Measurements from ENCODE around the gene ITGA1.

ITGA1 gene

DNA sequence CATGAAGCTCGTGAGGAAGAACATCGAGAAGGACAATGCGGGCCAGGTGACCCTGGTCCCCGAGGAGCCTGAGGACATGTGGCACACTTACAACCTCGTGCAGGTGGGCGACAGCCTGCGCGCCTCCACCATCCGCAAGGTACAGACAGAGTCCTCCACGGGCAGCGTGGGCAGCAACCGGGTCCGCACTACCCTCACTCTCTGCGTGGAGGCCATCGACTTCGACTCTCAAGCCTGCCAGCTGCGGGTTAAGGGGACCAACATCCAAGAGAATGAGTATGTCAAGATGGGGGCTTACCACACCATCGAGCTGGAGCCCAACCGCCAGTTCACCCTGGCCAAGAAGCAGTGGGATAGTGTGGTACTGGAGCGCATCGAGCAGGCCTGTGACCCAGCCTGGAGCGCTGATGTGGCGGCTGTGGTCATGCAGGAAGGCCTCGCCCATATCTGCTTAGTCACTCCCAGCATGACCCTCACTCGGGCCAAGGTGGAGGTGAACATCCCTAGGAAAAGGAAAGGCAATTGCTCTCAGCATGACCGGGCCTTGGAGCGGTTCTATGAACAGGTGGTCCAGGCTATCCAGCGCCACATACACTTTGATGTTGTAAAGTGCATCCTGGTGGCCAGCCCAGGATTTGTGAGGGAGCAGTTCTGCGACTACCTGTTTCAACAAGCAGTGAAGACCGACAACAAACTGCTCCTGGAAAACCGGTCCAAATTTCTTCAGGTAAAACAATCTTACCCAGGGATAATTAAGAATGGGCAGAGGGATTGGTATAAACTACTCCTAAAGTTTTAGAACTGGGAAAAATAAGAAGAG, 12.9 kb downstream of the ITGA1 start:
- peak overlapping the region; percentile 96 for H3K4me3 ChIP-seq (ENCODE audit: low read depth, low read length)
- peaks cover 34% of the 10 kb centered on the region for H3K36me3 ChIP-seq (ENCODE audit: insufficient read depth, low read length)
- peaks cover 75% of the 10 kb centered on the region for H3K79me2 ChIP-seq (ENCODE audit: control insufficient read depth, insufficient read depth, low read length, unreplicated experiment)
- peak overlapping the region; percentile 94 for H3K27ac ChIP-seq (ENCODE audit: low read depth, low read length)
- H2AFZ ChIP-seq (ENCODE audit: low read length, unreplicated experiment), result peak overlapping the region; percentile 5
- no peaks in the 10 kb centered on the region for H3K27me3 ChIP-seq (ENCODE audit: insufficient read depth, low read length)
- peaks cover 46% of the 10 kb centered on the region for H3K4me1 ChIP-seq (ENCODE audit: control insufficient read depth, insufficient read depth, low read length, unreplicated experiment)

DNA sequence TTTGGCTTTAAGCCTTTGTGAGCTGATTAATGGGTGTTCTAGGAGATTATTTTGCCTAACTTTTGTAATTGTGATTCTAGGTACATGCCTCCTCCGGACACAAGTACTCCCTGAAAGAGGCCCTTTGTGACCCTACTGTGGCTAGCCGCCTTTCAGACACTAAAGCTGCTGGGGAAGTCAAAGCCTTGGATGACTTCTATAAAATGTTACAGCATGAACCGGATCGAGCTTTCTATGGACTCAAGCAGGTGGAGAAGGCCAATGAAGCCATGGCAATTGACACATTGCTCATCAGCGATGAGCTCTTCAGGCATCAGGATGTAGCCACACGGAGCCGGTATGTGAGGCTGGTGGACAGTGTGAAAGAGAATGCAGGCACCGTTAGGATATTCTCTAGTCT, 13.6 kb downstream of the ITGA1 start:
- H2AFZ ChIP-seq (ENCODE audit: low read length, unreplicated experiment), result no peak overlapping the region
- H3K4me1 ChIP-seq (ENCODE audit: control insufficient read depth, insufficient read depth, low read length, unreplicated experiment), result peaks cover 46% of the 10 kb centered on the region
- H3K27me3 ChIP-seq (ENCODE audit: insufficient read depth, low read length), result no peaks in the 10 kb centered on the region
- peaks cover 79% of the 10 kb centered on the region for H3K79me2 ChIP-seq (ENCODE audit: control insufficient read depth, insufficient read depth, low read length, unreplicated experiment)
- peaks cover 34% of the 10 kb centered on the region for H3K36me3 ChIP-seq (ENCODE audit: insufficient read depth, low read length)
- H3K27ac ChIP-seq (ENCODE audit: low read depth, low read length), result peak overlapping the region; percentile 94
- peak overlapping the region; percentile 96 for H3K4me3 ChIP-seq (ENCODE audit: low read depth, low read length)

DNA sequence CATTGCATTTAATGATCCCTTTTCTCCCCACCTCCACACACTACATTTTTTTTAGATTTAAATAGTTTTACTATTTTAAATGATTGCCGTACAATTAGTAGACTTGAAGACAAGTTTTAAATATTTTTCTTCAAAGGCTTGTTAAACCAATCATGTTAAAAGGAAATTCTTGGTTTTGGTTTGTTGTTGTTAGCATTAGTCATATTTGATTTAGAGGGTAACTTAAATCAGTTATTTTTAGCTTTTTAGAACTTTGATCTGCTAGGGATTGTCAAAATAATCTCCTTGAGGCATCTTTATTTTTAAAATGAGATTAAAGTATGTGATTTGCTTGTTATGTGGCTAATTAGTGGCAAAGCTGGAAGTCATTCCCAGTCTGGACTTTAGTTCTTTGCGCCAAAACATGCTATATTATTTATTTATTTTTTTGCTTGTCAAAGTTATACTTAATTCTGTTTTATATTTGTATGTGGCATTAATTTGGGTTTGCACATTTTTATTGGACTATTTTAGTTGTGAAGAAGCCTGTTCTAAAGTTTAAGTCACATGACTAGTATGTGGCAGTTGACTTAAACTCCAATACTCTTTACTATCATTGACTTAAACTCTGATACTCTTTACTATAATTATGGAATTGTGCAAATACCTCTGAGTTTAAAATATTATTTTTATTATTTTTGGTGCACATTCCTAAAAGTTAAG, 14.7 kb downstream of the ITGA1 start:
- H3K27me3 ChIP-seq (ENCODE audit: insufficient read depth, low read length), result no peaks in the 10 kb centered on the region
- H3K36me3 ChIP-seq (ENCODE audit: insufficient read depth, low read length), result peaks cover 34% of the 10 kb centered on the region
- peak overlapping the region; percentile 96 for H3K4me3 ChIP-seq (ENCODE audit: low read depth, low read length)
- H3K79me2 ChIP-seq (ENCODE audit: control insufficient read depth, insufficient read depth, low read length, unreplicated experiment), result peaks cover 76% of the 10 kb centered on the region
- peak overlapping the region; percentile 94; the same call in 1 of the 2 replicates for H3K27ac ChIP-seq (ENCODE audit: low read depth, low read length)
- no peak overlapping the region for H2AFZ ChIP-seq (ENCODE audit: low read length, unreplicated experiment)
- H3K4me1 ChIP-seq (ENCODE audit: control insufficient read depth, insufficient read depth, low read length, unreplicated experiment), result peaks cover 46% of the 10 kb centered on the region

- H3K27ac ChIP-seq (ENCODE audit: low read depth, low read length), result no peak overlapping the region
- peaks cover 34% of the 10 kb centered on the region for H3K36me3 ChIP-seq (ENCODE audit: insufficient read depth, low read length)
- peaks cover 74% of the 10 kb centered on the region for H3K79me2 ChIP-seq (ENCODE audit: control insufficient read depth, insufficient read depth, low read length, unreplicated experiment)
- H3K4me3 ChIP-seq (ENCODE audit: low read depth, low read length), result peak overlapping the region; percentile 96
- H3K27me3 ChIP-seq (ENCODE audit: insufficient read depth, low read length), result no peaks in the 10 kb centered on the region
- H2AFZ ChIP-seq (ENCODE audit: low read length, unreplicated experiment), result no peak overlapping the region
- peaks cover 46% of the 10 kb centered on the region for H3K4me1 ChIP-seq (ENCODE audit: control insufficient read depth, insufficient read depth, low read length, unreplicated experiment)
Observed at GRCh38 chr5:52802974-52803336, 15.2 kb downstream of the ITGA1 start.

- Histone ChIP-seq H3K36me3 (ENCODE audit: insufficient read depth, low read length) (peaks cover 34% of the 10 kb centered on the region), H3K4me1 (ENCODE audit: control insufficient read depth, insufficient read depth, low read length, unreplicated experiment) (peaks cover 48% of the 10 kb centered on the region), H2AFZ (ENCODE audit: low read length, unreplicated experiment) (no peak overlapping the region), H3K4me3 (ENCODE audit: low read depth, low read length) (peak overlapping the region; percentile 96), H3K27ac (ENCODE audit: low read depth, low read length) (peak overlapping the region; percentile 24), H3K79me2 (ENCODE audit: control insufficient read depth, insufficient read depth, low read length, unreplicated experiment) (peaks cover 66% of the 10 kb centered on the region), H3K27me3 (ENCODE audit: insufficient read depth, low read length) (no peaks in the 10 kb centered on the region)
Observed at GRCh38 chr5:52804387-52804791, 16.7 kb downstream of the ITGA1 start.

DNA sequence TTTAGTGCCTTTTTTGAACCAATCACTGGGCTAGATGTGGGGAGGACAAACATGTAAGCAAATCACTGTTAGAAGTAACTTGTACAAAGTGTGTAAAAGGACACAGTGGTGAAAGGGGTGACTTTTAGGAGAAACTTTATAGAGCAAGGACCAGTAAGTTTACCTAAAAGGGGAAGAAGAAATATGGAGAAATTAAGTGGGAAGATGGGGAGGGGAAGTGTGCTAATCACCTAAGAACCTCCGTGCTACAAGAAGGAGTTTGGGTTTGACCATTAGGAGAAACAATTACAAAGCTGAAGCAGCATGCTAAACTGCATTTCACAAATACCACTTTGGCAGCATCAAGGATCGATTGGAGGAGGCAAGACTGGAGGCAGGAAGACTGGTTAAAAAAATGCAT, 17.3 kb downstream of the ITGA1 start:
- Histone ChIP-seq H2AFZ (ENCODE audit: low read length, unreplicated experiment) (no peak overlapping the region), H3K4me3 (ENCODE audit: low read depth, low read length) (0 out of 2 replicates have a peak overlapping the region, but pooled peaks have one; percentile 13), H3K36me3 (ENCODE audit: insufficient read depth, low read length) (peaks cover 34% of the 10 kb centered on the region), H3K79me2 (ENCODE audit: control insufficient read depth, insufficient read depth, low read length, unreplicated experiment) (peaks cover 66% of the 10 kb centered on the region), H3K27ac (ENCODE audit: low read depth, low read length) (no peak overlapping the region), H3K4me1 (ENCODE audit: control insufficient read depth, insufficient read depth, low read length, unreplicated experiment) (peaks cover 54% of the 10 kb centered on the region), H3K27me3 (ENCODE audit: insufficient read depth, low read length) (no peaks in the 10 kb centered on the region)

- H3K4me3 ChIP-seq (ENCODE audit: low read depth, low read length), result no peak overlapping the region
- H3K36me3 ChIP-seq (ENCODE audit: insufficient read depth, low read length), result peaks cover 34% of the 10 kb centered on the region
- peaks cover 61% of the 10 kb centered on the region for H3K79me2 ChIP-seq (ENCODE audit: control insufficient read depth, insufficient read depth, low read length, unreplicated experiment)
- no peaks in the 10 kb centered on the region for H3K27me3 ChIP-seq (ENCODE audit: insufficient read depth, low read length)
- H3K27ac ChIP-seq (ENCODE audit: low read depth, low read length), result no peak overlapping the region
- H2AFZ ChIP-seq (ENCODE audit: low read length, unreplicated experiment), result no peak overlapping the region
- H3K4me1 ChIP-seq (ENCODE audit: control insufficient read depth, insufficient read depth, low read length, unreplicated experiment), result peaks cover 61% of the 10 kb centered on the region
Observed at GRCh38 chr5:52805615-52806014, 17.9 kb downstream of the ITGA1 start.

GRCh38 chr5:52807037-52807436, 19.3 kb downstream of the ITGA1 start:
- Histone ChIP-seq H3K79me2 (ENCODE audit: control insufficient read depth, insufficient read depth, low read length, unreplicated experiment) (peaks cover 47% of the 10 kb centered on the region), H3K4me1 (ENCODE audit: control insufficient read depth, insufficient read depth, low read length, unreplicated experiment) (peaks cover 74% of the 10 kb centered on the region), H2AFZ (ENCODE audit: low read length, unreplicated experiment) (no peak overlapping the region), H3K4me3 (ENCODE audit: low read depth, low read length) (no peak overlapping the region), H3K27ac (ENCODE audit: low read depth, low read length) (no peak overlapping the region), H3K36me3 (ENCODE audit: insufficient read depth, low read length) (peaks cover 25% of the 10 kb centered on the region), H3K27me3 (ENCODE audit: insufficient read depth, low read length) (no peaks in the 10 kb centered on the region)

GRCh38 chr5:52807723-52808122, 20.0 kb downstream of the ITGA1 start:
- Histone ChIP-seq H3K27ac (ENCODE audit: low read depth, low read length) (0 out of 2 replicates have a peak overlapping the region, but pooled peaks have one; percentile 34), H3K36me3 (ENCODE audit: insufficient read depth, low read length) (peaks cover 18% of the 10 kb centered on the region), H3K4me1 (ENCODE audit: control insufficient read depth, insufficient read depth, low read length, unreplicated experiment) (peaks cover 74% of the 10 kb centered on the region), H3K4me3 (ENCODE audit: low read depth, low read length) (no peak overlapping the region), H3K27me3 (ENCODE audit: insufficient read depth, low read length) (no peaks in the 10 kb centered on the region), H3K79me2 (ENCODE audit: control insufficient read depth, insufficient read depth, low read length, unreplicated experiment) (peaks cover 40% of the 10 kb centered on the region), H2AFZ (ENCODE audit: low read length, unreplicated experiment) (no peak overlapping the region)

- Histone ChIP-seq H2AFZ (ENCODE audit: low read length, unreplicated experiment) (no peak overlapping the region), H3K36me3 (ENCODE audit: insufficient read depth, low read length) (peaks cover 15% of the 10 kb centered on the region; the same call in 1 of the 2 replicates), H3K4me3 (ENCODE audit: low read depth, low read length) (no peak overlapping the region), H3K27ac (ENCODE audit: low read depth, low read length) (peak overlapping the region; percentile 83), H3K4me1 (ENCODE audit: control insufficient read depth, insufficient read depth, low read length, unreplicated experiment) (peaks cover 73% of the 10 kb centered on the region), H3K79me2 (ENCODE audit: control insufficient read depth, insufficient read depth, low read length, unreplicated experiment) (peaks cover 33% of the 10 kb centered on the region), H3K27me3 (ENCODE audit: insufficient read depth, low read length) (no peaks in the 10 kb centered on the region)
Observed at GRCh38 chr5:52808316-52808901, 20.7 kb downstream of the ITGA1 start.
